AG04450 (cell line): ENCODE data around the gene PPIF. TPM values are rescaled to one million over a fixed set of nuclear protein-coding genes. Genes with fewer than 3 reads are reported as not detected.

Experiments
- CTCF ChIA-PET: fragments of 300-600, 350-600 bp; formaldehyde crosslinking; extraction: SDS; loops from one replicate; lab custom pipeline; 2022; ENCODE audit warnings: antibody characterized with exemption, inconsistent platforms; lab: Charles Lee
- POLR2A ChIA-PET: fragments of 350-600 bp; formaldehyde crosslinking; extraction: SDS; loops from one replicate; lab custom pipeline; 2021; ENCODE audit warnings: antibody characterized with exemption, inconsistent platforms; lab: Yijun Ruan, JAX
- DNase-seq: peaks from one replicate; pipeline ENCODE4 v3.0.0-alpha.2; 2011; ENCODE audit warnings: low read depth, low spot score
- H3K27ac ChIP-seq: one replicate; pipeline ENCODE4 v1.5.1; 2012; ENCODE audit warnings: low read depth, low read length, control low read depth
- H3K27me3 ChIP-seq: one replicate; pipeline ENCODE4 v1.6.0; 2012; ENCODE audit warnings: low read length; ENCODE audit not compliant: control insufficient read depth, insufficient read depth
- H3K4me3 ChIP-seq: 2 replicates; pipeline ENCODE4 v1.5.1; 2011; ENCODE audit warnings: mild to moderate bottlenecking, low read depth, low read length, control low read depth
- H3K9me3 ChIP-seq: 2 replicates; pipeline ENCODE4 v1.5.1; 2012; ENCODE audit warnings: low read length; ENCODE audit not compliant: control insufficient read depth, insufficient read depth
- CTCF ChIP-seq: IDR thresholded peaks from 2 replicates; pipeline ENCODE4 v1.5.1; 2011; ENCODE audit warnings: low read depth, low read length, control low read depth, inconsistent platforms
- polyA plus RNA-seq: library from polyadenylated mRNA; depleted of rRNA; stranded (reverse); fragments of >200 nt; gene quantifications from 2 replicates; pipeline ENCODE4 v1.2.3, GENCODE V29; 2011

Gene PPIF
- polyA plus RNA-seq, 1 experiment, result 68.6 TPM

GRCh38 chr10:79358811-79359210, 11.5 kb downstream of the PPIF start:
- H3K27ac ChIP-seq, result no peak overlapping the region
- no peaks in the 10 kb centered on the region for H3K27me3 ChIP-seq
- ChIA-PET POLR2A (no interaction called here), CTCF (interaction anchor here (1.0 to 1.2 kb wide), 2 partner anchors 12 to 14 kb away, joined by 3 read pairs; no protein-coding TSS in a partner anchor)
- TF ChIP-seq CTCF, result no peak
- no peak overlapping the region for H3K4me3 ChIP-seq
- H3K9me3 ChIP-seq, result no peaks in the 10 kb centered on the region
- DNase-seq, result no peak

- DNase-seq, result no peak
- CTCF ChIA-PET, result no interaction called here
- no peaks in the 10 kb centered on the region for H3K27me3 ChIP-seq
- H3K27ac ChIP-seq, result no peak overlapping the region
- POLR2A ChIA-PET, result interaction anchor here (0.6 kb wide), 1 partner anchor 82 kb away, joined by 4 read pairs; no protein-coding TSS in a partner anchor
- no peak overlapping the region for H3K4me3 ChIP-seq
- no peak for TF ChIP-seq CTCF
- H3K9me3 ChIP-seq, result no peaks in the 10 kb centered on the region
These were observed 12.7 kb downstream of the PPIF start for GRCh38 chr10:79359816-79360498.

- TF ChIP-seq CTCF, result no peak
- Histone ChIP-seq H3K4me3 (no peak overlapping the region), H3K9me3 (no peaks in the 10 kb centered on the region), H3K27ac (no peak overlapping the region), H3K27me3 (no peaks in the 10 kb centered on the region)
- ChIA-PET POLR2A (no interaction called here), CTCF (no interaction called here)
- DNase-seq, result no peak
These were observed 13.5 kb downstream of the PPIF start for GRCh38 chr10:79360499-79361342.

GRCh38 chr10:79361726-79362397, 14.6 kb downstream of the PPIF start:
- H3K4me3 ChIP-seq, result no peak overlapping the region
- ChIA-PET CTCF (interaction anchor here (0.6 kb wide), 1 partner anchor 12 kb away, joined by 3 read pairs; no protein-coding TSS in a partner anchor), POLR2A (no interaction called here)
- no peak for TF ChIP-seq CTCF
- H3K9me3 ChIP-seq, result no peaks in the 10 kb centered on the region
- H3K27ac ChIP-seq, result no peak overlapping the region
- H3K27me3 ChIP-seq, result no peaks in the 10 kb centered on the region
- DNase-seq, result no peak
